ENCODE results near the gene ATP2C1. TPM values are rescaled to one million over a fixed set of nuclear protein-coding genes. Genes with fewer than 3 reads are reported as not detected.

ATP2C1 gene
- total and polyA plus RNA-seq, 2 of the 13 experiments (the other 11 are each of a cell fraction or from before 2014, with no cell fraction given): 32.4 to 37.6 TPM

- TF ChIP-seq THAP11 (CRISPR knock-in tag; IDR thresholded peaks at IDR 0.05) (peak; percentile 78), ZNF256 (CRISPR knock-in tag; conservative IDR thresholded peaks at IDR 0.05) (no peak), ZNF431 (CRISPR knock-in tag; IDR thresholded peaks at IDR 0.05; ENCODE audit: borderline replicate concordance, low read depth) (no peak), ZNF10 (CRISPR knock-in tag; IDR thresholded peaks at IDR 0.05; ENCODE audit: borderline replicate concordance, low read depth) (no peak), ZNF83 (CRISPR knock-in tag; IDR thresholded peaks at IDR 0.05; ENCODE audit: borderline replicate concordance) (0 out of 2 replicates have a peak, but pooled peaks have one; percentile 29), NFE2L1 (CRISPR knock-in tag; IDR thresholded peaks at IDR 0.05; ENCODE audit: borderline replicate concordance) (peak; percentile 71; the same call in 1 of the 2 replicates), ATF6 (CRISPR knock-in tag; conservative IDR thresholded peaks at IDR 0.05) (no peak), ZKSCAN1 (IDR thresholded peaks at IDR 0.05; ENCODE audit: low read length) (no peak), ATRX (CRISPR knock-in tag; IDR thresholded peaks at IDR 0.05; ENCODE audit: borderline replicate concordance) (no peak), TRAFD1 (CRISPR knock-in tag; IDR thresholded peaks at IDR 0.05; ENCODE audit: borderline replicate concordance) (no peak; the same call in 1 of the 2 replicates), TARDBP (CRISPR knock-in tag; IDR thresholded peaks at IDR 0.05) (no peak), POLR2G (IDR thresholded peaks at IDR 0.05; ENCODE audit: low read depth, low read length) (peak; percentile 95), ZNF326 (CRISPR knock-in tag; IDR thresholded peaks at IDR 0.05; ENCODE audit: borderline replicate concordance) (no peak), ELF1 (CRISPR knock-in tag; IDR thresholded peaks at IDR 0.05) (peak; percentile 96), ZNF563 (CRISPR knock-in tag; IDR thresholded peaks at IDR 0.05) (peak; percentile 31; the same call in 1 of the 2 replicates), TGIF2 (CRISPR knock-in tag; IDR thresholded peaks at IDR 0.05) (no peak; the same call in 1 of the 2 replicates), ZC3H13 (CRISPR knock-in tag; IDR thresholded peaks at IDR 0.05) (no peak), JUN (CRISPR knock-in tag; IDR thresholded peaks at IDR 0.05) (no peak), DMAP1 (CRISPR knock-in tag; IDR thresholded peaks at IDR 0.05) (peak; percentile 53; the same call in 1 of the 2 replicates)
- TF ChIP-seq, protein P1, sequence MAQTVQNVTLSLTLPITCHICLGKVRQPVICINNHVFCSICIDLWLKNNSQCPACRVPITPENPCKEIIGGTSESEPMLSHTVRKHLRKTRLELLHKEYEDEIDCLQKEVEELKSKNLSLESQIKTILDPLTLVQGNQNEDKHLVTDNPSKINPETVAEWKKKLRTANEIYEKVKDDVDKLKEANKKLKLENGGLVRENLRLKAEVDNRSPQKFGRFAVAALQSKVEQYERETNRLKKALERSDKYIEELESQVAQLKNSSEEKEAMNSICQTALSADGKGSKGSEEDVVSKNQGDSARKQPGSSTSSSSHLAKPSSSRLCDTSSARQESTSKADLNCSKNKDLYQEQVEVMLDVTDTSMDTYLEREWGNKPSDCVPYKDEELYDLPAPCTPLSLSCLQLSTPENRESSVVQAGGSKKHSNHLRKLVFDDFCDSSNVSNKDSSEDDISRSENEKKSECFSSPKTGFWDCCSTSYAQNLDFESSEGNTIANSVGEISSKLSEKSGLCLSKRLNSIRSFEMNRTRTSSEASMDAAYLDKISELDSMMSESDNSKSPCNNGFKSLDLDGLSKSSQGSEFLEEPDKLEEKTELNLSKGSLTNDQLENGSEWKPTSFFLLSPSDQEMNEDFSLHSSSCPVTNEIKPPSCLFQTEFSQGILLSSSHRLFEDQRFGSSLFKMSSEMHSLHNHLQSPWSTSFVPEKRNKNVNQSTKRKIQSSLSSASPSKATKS (CRISPR knock-in tag; IDR thresholded peaks at IDR 0.05): no peak
- TF ChIP-seq, protein P2, sequence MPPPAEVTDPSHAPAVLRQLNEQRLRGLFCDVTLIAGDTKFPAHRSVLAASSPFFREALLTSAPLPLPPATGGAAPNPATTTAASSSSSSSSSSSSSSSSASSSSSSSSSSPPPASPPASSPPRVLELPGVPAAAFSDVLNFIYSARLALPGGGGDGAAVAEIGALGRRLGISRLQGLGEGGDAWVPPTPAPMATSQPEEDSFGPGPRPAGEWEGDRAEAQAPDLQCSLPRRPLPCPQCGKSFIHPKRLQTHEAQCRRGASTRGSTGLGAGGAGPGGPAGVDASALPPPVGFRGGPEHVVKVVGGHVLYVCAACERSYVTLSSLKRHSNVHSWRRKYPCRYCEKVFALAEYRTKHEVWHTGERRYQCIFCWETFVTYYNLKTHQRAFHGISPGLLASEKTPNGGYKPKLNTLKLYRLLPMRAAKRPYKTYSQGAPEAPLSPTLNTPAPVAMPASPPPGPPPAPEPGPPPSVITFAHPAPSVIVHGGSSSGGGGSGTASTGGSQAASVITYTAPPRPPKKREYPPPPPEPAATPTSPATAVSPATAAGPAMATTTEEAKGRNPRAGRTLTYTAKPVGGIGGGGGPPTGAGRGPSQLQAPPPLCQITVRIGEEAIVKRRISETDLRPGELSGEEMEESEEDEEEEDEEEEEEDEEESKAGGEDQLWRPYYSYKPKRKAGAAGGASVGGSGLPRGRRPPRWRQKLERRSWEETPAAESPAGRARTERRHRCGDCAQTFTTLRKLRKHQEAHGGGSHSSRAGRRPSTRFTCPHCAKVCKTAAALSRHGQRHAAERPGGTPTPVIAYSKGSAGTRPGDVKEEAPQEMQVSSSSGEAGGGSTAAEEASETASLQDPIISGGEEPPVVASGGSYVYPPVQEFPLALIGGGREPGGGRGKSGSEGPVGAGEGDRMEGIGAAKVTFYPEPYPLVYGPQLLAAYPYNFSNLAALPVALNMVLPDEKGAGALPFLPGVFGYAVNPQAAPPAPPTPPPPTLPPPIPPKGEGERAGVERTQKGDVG (CRISPR knock-in tag; IDR thresholded peaks at IDR 0.05; ENCODE audit: borderline replicate concordance): 0 out of 2 replicates have a peak, but pooled peaks have one; percentile 53
These were observed at the start of gene ATP2C1 (continued) for GRCh38 chr3:130893376-130894129.

Measured in HepG2 (cell line).